Cardiac muscle cell (in vitro differentiated cells and primary cell): ENCODE measurements around the gene CCM2. TPM values are rescaled to one million over a fixed set of nuclear protein-coding genes. Genes with fewer than 3 reads are reported as not detected.

ENCODE experiments used
- DNase-seq, 2 donors: peaks; one replicate each; pipeline versions ENCODE4 v3.0.0 to v3.0.0-alpha.2; 2010 to 2017; ENCODE audit warnings: low read depth in 1 of 2, low spot score in 1 of 2
- H3K27ac ChIP-seq: fragments of 200-600 bp; sonication (generic); 2 replicates; pipeline ENCODE4 v1.5.1; 2016
- H3K27me3 ChIP-seq: fragments of 200-600 bp; sonication (generic); 2 replicates; pipeline ENCODE4 v1.6.0; 2016; ENCODE audit warnings: control low read depth
- H3K36me3 ChIP-seq: fragments of 200-600 bp; sonication (generic); 2 replicates; pipeline ENCODE4 v1.5.1; 2016; ENCODE audit warnings: control low read depth
- H3K4me1 ChIP-seq: fragments of 200-600 bp; sonication (generic); 2 replicates; pipeline ENCODE4 v1.8.1; 2017; ENCODE audit warnings: low read depth, mild to moderate bottlenecking, mixed run types
- H3K4me3 ChIP-seq: fragments of 200-600 bp; sonication (generic); 2 replicates; pipeline ENCODE4 v1.5.1; 2016; ENCODE audit warnings: mild to moderate bottlenecking
- H3K9me3 ChIP-seq: fragments of 200-600 bp; sonication (generic); 2 replicates; pipeline ENCODE4 v1.5.1; 2017; ENCODE audit warnings: low read depth, mild to moderate bottlenecking, control low read depth
- CTCF ChIP-seq: IDR thresholded peaks from 2 replicates; pipeline ENCODE4 v1.5.1; 2012; ENCODE audit warnings: low read depth, mild to moderate bottlenecking, low read length
- polyA plus RNA-seq: library from polyadenylated mRNA; unstranded; fragments of >200 nt; fragmentation: Nextera tagmentation; extraction: Ambion mirVana; gene quantifications from 2 replicates; pipeline ENCODE4 v1.2.1, GENCODE V29; 2016
- total RNA-seq: library from RNA; depleted of rRNA; stranded (reverse); fragments of >200 nt; gene quantifications from 2 replicates; pipeline ENCODE4 v1.2.3, GENCODE V29; 2016

Gene CCM2
- total and polyA plus RNA-seq, 2 experiments from 2014 or later = 38.3 to 65.7 TPM

GRCh38 chr7:45076946-45077345 lies 76.9 kb downstream of the CCM2 start:
- peaks cover 14% of the 10 kb centered on the region for H3K36me3 ChIP-seq
- H3K9me3 ChIP-seq = no peaks in the 10 kb centered on the region
- H3K4me1 ChIP-seq = no peaks in the 10 kb centered on the region
- no peaks in the 10 kb centered on the region for H3K27me3 ChIP-seq
- no peak overlapping the region for H3K4me3 ChIP-seq
- TF ChIP-seq CTCF = no peak
- H3K27ac ChIP-seq = no peak overlapping the region
- DNase-seq = no peak

GRCh38 chr7:45077579-45077978 lies 77.6 kb downstream of the CCM2 start:
- no peak for TF ChIP-seq CTCF
- H3K27me3 ChIP-seq = no peaks in the 10 kb centered on the region
- H3K4me3 ChIP-seq = no peak overlapping the region
- DNase-seq = no peak
- no peaks in the 10 kb centered on the region for H3K4me1 ChIP-seq
- H3K27ac ChIP-seq = no peak overlapping the region
- no peaks in the 10 kb centered on the region for H3K9me3 ChIP-seq
- H3K36me3 ChIP-seq = peaks cover 14% of the 10 kb centered on the region

GRCh38 chr7:45078125-45078681 lies 78.2 kb downstream of the CCM2 start:
- no peak for DNase-seq
- Histone ChIP-seq H3K36me3 (peaks cover 14% of the 10 kb centered on the region), H3K27me3 (no peaks in the 10 kb centered on the region), H3K27ac (no peak overlapping the region), H3K9me3 (no peaks in the 10 kb centered on the region), H3K4me1 (no peaks in the 10 kb centered on the region), H3K4me3 (no peak overlapping the region)
- no peak for TF ChIP-seq CTCF

- peak in 1 of 2 donors; percentile 15 for DNase-seq
- TF ChIP-seq CTCF = no peak
Measured at GRCh38 chr7:45080265-45080957, 80.4 kb downstream of the CCM2 start.

DNA sequence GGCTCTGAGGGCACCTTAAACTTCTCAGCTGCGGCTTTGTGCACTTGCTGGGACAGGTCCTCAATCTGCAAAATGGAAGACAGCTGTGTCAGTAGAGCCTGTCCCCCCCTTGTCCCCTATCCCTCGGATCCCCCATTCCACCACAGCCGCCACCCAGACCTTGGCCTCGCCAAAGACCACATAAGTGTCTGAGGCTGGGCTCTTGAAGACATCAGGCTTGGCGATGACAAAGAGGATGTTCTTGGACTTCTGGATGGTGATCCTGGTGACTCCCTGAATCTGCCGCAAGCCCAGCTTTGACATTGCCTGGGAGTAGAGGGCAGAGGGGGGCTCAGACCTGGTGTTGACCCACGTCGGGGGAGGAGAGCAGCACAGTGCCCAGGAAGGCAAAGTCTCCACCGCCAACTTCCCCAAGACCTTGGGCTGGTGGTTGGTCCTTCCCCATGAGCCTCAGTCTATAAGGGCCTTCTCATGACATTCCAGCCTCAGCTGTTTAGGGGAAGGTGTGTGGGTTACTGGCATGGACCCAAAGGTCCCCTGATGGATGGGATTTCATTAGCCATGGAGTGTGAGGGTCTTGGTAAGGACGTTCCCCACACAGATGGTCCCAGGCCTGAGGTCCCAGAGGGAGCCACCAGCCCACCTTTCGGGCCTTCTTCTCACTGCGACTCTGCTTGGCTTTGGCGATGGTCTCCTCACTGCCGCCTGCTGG lies 81.1 kb downstream of the CCM2 start:
- Histone ChIP-seq H3K27me3 (no peaks in the 10 kb centered on the region), H3K9me3 (no peaks in the 10 kb centered on the region), H3K36me3 (peaks cover under 1% of the 10 kb centered on the region), H3K4me3 (no peak overlapping the region), H3K27ac (no peak overlapping the region), H3K4me1 (no peaks in the 10 kb centered on the region)
- TF ChIP-seq CTCF = no peak
- DNase-seq = no peak

More at GRCh38 chr7:45080265-45080957, 80.4 kb downstream of the CCM2 start:
- Histone ChIP-seq H3K36me3 (peaks cover 4% of the 10 kb centered on the region), H3K27ac (no peak overlapping the region), H3K9me3 (no peaks in the 10 kb centered on the region), H3K4me3 (no peak overlapping the region), H3K4me1 (no peaks in the 10 kb centered on the region), H3K27me3 (no peaks in the 10 kb centered on the region)
